NT2/D1 (cell line): ENCODE data around the gene CAPN13.

Experiments
- SUZ12 ChIP-seq: IDR thresholded peaks from 2 replicates; pipeline ENCODE4 v1.6.1; 2011; ENCODE audit not compliant: insufficient read length, insufficient read depth; ENCODE audit errors: extremely low read depth
- YY1 ChIP-seq: IDR thresholded peaks from 2 replicates; pipeline ENCODE4 v1.6.1; 2011; ENCODE audit not compliant: insufficient read length, insufficient read depth
- ZNF274 ChIP-seq: IDR thresholded peaks from 2 replicates; pipeline ENCODE4 v1.6.1; 2011; ENCODE audit warnings: mild to moderate bottlenecking, low read depth, low read length

DNA sequence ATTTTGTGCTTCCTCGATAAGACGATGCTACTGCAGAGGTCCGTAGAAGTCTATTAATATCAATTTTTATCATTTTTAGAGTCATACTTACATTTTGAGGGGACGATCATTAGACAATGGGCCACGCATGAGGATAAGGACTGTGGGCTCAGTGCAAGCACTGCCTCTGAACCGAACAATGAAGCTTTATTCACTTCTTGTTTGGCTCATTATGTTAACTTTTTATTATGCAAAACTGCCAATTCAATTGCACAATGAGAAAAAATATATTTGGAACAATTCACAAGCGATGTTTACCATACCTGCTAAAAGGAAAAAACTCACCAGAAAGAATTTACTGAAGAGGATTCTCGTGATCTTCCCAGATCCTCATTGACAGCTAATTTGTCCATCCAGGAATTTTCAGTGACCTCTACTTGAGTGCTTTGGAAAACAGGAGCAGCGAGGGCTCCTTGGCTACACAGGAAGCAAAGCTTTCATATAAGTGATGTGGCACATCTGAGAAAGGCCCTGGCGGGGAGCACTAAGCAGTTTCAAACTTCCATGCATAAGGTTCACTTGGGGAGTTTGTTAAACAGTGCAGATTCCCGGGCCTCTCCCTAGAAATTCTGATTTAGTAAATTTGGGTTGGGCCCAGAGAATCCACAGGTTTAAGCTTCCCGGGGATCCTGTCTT is 13.3 kb upstream of the CAPN13 start:
- TF ChIP-seq SUZ12 (no peak), ZNF274 (no peak), YY1 (no peak)
